GM18873 (cell line): ENCODE measurements around the gene OR6B2.
"Not testable (repeated sequence)": the region's sequence is repeated elsewhere in the genome, so short reads cannot be mapped to it uniquely, and the experiment has no call there.

ENCODE experiments used
- ATAC-seq: cut with Tn5 transposase; IDR thresholded peaks from one replicate; pipeline ENCODE4 v1.9.1; 2021; ENCODE audit warnings: mild to moderate bottlenecking, moderate library complexity, moderate number of reproducible peaks; ENCODE audit not compliant: unreplicated experiment, low FRiP score

Gene OR6B2

DNA sequence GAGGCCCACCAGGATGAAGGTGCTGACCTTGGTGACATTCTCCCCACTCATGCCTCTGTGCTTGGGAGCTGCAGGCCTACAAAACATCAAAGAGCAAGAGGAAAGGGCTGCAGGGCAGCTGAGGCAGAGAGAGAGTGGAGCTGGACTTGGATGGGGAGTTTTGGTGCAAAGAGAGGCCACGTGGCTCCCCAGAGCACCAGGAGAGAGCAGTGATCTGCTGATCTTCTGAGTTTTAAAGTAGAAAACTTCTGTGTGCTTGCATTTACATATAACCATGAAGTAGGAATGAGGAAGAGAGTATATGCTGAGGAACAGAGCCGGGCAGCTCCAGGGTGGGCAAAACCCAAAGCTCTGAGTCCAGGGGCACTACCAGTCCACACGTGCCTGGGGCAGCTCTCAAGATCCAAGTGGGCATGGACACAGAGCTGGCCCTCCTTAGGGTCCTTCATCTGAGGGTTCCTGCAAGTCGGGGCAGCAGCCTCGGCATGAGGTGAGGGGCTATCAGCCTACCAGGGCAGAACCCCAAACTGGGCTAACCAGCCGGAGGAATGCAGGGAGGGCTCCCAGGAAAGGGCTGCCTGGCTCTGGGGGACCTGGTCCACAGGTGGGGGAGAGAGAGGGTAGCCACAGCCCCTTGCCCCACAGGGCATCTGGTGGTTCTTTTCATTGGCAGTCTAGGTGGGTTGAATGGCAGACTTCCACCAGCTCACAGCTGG lies at the start of gene OR6B2:
Gene OR6B2, minus strand, starts transcription at position 51 of the 716 bp plus-strand sequence. Its CDS starts 0 bp downstream, at position 51.
- ATAC-seq: no peak

DNA sequence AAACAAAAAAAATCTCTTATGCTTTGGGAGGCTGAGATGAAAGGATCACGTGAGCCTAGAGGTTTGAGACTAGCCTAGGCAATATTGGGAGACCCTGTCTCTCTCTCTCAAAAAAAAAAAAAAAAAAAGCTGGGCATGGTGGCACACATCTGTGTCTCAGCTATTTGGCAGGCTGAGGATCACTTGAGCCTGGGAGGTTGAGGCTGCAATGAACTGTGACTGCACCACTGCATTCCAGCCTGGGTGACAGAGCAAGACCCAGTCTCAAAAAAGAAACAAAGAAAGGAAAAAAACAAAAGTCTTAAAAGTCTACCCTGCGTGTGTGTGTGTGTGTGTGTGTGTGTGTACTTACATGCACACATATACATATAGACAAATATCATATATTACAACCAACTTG lies 48.4 kb upstream of the OR6B2 start:
- ATAC-seq: no peak

DNA sequence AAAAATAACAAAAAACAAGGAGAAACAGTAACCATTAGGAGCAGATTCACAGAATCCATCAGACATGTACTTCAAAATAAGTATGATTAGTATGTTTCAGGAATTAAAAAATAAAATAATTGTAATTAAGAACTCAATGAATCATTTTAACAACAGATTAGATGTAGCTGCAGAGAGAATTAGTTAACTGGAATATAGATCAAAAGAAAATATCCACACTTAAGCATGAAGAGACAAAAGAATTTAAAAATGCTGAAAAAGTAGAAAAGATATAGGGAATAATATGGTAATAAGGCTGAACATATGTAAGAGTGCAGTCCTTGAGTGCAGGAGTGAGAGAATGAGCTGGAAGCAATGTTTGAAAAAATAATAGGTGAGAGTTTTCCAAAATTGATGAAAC lies 47.2 kb upstream of the OR6B2 start:
- no peak for ATAC-seq

DNA sequence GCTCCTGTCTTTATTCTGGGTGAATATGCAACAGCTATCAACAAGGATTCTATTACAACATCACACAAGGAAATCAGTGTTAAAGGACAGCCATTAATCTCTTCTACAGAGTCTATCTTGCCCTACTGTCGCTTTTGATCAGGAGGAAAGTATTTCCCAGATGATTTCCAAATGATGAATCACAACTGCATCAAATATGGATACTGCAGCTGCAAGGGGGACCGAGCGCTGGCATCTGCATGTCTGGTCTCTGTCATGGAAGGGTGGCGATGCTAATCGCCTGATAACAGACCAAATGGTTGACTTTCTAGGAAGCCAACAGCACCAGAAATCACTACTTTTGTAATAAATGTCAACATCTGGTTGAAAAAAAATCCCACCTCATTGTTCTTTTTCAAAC lies 44.3 kb upstream of the OR6B2 start:
- no peak for ATAC-seq

DNA sequence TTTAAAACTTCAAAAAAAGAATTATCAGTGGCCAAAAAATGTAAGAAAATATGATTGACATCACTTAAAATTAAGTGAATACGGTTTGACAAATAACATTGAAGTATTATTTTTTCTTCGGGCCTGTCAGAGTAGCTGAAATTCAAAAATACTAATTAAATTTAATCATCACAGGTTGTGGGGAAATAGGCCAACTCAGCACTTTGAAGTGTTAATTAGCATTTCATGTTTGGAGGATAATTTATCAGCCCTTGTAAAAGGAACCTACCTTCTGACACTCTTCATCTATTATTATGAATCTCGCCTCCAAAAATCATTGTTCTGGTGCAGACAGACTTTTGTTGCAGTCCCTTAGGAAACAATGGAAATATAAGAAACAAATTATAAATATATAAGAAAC lies 40.7 kb upstream of the OR6B2 start:
- ATAC-seq: no peak

DNA sequence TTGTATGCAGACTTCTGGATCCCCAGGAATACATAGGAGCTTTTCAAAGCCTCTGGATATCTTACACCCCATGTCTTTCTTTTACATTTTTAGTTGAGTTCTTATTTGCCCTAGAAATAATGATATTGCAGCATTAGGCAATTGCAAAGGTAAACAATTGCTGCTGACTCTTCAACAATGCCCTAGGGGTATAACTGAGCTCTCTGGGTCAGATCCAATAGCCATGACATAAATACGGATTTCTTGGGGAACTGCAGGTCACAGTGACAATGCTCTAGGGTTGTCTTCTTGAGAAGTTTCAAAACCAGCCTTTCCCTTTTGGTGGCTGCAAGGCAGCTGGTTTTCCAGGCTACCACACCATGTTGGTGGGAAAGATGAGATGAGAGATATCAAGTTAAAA lies 39.6 kb upstream of the OR6B2 start:
- ATAC-seq: no peak

DNA sequence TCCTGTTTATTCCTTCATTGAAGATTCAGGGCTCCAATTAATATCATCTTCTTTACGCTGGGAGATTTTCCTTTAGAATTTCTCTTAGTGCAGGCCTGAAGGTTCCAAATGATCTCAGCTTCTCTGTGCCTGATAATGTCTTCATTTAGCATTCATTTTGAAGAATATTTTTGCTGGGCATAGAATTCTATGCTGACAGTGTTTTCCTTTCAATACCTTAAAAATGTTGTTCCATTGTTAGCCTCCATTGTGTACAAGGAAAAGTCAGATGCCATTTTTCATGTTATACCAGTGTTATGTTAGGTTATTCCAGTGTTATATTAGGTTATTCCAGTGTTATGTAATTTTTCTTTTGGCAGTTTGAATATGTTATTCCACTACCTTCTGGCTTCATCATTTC lies 38.0 kb upstream of the OR6B2 start:
- no peak for ATAC-seq

DNA sequence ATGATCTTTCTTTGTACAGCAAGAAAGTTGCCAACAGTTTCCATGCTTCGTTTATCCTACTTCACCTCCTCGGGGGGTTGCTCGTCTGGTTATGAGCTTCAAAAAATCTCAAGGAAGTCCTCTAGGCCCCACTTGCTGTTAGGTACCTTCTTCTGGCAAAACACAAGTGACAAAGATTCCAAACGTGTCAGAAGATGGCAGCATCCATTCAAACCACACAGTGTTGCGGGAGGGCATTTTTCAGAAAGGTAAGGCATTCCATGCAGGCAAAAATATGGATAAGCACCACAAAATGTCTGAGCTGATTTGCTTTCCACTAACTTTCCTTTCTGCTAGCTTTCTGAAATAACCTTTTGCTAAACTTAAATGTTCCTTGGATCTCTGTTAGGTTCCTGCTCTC lies 36.3 kb upstream of the OR6B2 start:
- ATAC-seq: no peak

DNA sequence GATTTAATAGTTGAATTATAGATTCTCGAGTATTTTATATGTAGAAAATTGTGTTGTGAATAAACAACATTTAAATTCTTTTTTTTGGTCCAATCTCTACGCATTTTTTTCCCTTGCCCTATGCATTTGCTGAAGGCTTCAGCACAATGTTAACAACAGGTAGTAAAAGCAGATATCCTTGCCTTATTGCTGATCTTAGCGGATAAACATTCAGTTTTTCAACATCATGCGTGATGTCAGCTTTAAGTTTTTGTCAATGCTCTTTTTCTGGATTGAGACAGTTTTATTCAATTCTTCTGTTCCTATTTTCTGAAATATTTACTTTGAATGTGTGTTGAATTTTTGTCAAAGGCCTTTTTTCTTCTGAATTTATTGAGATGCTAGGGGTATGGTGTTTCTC lies 34.7 kb upstream of the OR6B2 start:
- ATAC-seq: no peak

DNA sequence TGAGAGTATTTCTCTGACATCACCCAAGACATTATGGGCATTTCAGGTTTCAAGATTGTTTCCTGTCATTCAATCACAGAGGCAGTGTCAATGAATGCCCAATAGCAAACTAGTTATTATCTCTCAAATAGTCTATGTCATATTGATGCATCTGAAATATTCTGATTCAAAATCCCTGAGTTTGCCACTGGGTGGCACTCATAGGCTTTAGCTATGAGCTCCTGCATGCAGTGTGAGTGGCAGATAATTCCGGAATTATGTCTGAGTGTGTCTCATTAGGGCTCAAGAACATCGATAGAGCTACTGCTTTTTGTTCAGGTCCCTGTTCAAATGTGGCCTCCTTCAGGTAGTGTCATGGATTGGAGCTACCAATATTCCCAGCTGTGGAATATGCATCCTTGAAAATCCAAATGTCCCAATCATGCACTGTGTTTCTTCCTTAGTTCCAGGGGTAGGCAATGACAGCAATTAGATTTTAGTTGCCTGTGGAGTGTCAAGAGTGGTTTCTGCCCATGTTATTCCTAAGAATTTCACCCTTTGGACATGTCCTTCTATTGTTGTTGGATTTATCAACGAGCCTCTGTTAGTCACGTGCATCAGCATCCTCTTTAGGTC lies 30.9 kb upstream of the OR6B2 start:
- ATAC-seq: no peak

DNA sequence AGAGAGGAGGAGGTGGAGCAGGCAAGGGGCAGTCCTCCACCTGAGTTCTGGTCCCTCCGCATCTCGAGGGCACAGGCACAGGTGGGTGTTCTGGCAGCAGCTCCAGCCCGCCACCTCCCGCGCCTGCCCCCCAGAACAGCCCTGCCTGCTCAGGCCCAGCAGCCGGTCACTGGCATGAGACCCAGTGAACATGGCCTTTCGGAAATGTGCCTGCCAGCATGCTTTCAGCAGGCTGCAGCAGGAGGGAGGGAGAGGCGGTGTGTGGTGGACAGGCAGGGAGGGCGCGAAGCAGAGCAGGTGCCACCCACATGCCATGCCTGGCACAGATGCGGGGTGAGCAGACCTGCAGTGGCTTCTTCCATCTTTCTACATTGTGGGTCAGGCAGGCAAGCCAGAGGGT lies 26.4 kb upstream of the OR6B2 start:
- no peak for ATAC-seq

DNA sequence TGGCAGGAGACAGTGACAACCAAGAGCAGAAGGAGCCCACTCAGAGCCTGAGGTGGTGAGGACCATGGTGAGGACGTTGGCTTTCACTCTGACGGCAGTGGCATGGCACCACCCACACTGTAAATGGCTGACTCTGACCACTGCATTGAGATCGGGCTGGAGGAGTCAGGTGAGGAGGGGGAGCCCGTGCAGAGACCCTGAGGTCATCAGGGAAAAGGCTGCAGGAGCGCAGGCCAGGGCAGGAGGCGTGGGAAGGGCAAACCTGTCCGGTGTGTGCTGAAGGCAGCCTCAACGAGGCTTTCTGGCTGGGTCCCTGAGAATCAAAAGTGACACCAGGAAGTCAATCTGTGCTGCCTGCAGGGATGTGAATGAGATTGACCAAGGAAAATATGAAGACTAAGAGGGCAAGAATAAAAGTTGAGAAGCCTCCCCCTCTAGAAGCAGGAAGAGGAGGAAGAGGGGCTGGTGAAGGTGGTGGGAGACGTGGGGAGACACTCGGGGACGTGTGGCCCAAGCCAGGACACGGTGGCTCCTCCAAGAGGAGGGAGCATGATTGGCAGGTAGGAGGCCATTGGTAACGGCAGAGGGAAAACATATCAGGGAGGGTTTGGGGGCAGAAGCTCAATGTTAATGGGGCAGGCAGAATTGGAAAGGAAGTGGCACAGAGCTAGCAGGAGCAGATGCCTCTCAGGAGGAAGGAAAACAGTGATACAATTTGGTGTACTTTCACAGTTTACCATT lies 25.1 kb upstream of the OR6B2 start:
- no peak for ATAC-seq

DNA sequence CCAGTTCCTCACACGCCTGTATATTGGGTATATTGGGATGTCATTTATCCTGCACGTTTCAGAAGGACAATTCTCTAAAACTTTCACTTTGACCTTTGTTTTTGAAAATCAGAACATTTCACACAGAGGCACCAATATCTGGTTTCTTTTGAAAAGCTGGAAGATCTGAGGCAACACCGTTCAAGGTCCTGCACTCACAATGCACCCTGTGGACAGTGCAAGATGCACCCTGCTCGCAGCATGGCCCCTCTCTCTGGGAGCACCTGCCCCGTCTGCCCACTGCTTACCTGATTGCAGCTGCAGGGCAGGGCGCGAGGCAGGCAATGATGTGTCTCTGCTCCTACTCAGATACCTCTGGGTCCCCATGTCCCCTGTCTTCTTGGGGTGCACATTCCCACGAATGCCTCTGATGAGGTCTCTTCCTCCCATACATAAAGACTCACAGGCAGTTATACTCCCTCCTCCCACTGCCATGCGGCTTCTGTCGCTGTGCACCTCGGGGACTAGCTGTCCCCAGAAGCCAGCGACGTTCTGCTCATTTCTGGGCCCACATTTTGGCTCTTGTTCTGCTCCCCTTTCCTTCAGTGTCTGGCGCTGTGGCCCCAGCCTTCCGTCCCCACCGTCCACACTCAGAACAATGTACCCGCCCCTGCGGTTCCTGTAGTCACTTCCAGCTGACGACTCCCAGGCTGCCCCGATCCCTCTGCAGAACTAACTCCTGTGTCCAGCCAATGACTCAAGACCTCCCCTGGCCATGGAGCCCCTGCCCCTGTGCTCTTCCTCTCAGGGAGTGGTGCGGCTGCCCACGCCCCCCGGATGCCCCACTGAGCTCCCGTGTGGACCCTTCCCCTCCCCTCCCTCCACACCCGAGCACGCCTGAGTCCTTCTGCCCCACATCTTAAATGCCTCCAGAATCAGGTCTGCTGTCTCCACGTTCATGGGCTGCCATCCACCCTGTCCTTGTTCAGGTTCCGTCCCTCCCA lies 23.2 kb upstream of the OR6B2 start, which contains the start of gene OR6B3:
Gene OR6B3, minus strand, starts transcription at position 349 of the 983 bp plus-strand sequence.
- ATAC-seq: no peak

DNA sequence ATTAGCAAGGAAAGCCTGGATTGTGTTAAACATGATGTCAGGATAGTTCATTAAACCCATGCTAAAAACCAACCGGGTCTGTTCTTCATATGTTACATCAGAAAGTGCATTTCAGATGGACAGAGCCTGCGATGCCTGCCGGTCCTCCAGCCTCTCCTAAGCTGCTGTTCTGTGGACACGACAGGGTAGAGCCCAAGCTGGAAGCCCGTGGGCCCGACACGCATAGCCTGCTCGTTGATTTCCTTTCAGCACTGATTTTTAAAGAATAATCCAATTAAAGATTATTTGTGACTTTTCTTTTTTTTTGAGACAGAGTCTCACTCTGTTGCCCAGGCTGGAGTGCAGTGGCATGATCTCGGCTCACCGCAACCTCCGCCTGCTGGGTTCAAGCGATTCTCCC lies 22.3 kb upstream of the OR6B2 start:
- ATAC-seq: no peak

DNA sequence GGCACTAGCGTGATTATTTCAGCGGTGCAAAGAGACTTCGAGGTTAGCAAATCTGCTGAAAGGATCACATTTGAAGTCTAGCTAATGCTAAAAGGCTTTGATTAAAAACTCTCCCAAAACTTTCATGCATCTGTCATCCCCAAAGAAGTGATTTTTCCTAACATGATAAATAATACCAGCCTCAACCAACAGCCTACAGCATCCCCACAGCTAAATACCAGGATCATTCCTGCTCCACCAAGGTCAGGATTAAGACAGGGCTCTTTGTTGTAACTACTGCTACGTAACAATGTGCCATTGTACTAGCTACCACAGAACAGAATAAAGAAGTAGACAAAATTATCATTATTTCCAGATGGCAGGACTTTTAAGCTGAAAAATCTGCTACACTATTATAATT lies 21.5 kb upstream of the OR6B2 start:
- no peak for ATAC-seq

DNA sequence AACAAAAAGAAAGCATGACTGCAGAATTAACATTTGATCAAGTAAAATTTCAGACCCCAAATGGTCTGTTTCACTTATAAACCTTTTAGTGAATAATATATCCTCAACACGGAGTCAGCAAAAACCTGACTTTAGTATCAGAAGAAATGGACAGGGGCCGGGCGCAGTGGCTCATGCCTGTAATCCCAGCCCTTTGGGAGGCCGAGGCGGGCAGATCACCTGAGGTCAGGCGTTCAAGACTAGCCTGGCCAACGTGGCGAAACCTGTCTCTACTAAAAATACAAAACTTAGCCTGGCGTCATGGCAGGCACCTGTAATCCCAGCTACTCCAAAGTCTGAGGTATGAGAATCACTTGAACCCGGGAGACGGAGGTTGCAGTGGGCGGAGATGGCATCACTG lies 20.0 kb upstream of the OR6B2 start:
- no peak for ATAC-seq

DNA sequence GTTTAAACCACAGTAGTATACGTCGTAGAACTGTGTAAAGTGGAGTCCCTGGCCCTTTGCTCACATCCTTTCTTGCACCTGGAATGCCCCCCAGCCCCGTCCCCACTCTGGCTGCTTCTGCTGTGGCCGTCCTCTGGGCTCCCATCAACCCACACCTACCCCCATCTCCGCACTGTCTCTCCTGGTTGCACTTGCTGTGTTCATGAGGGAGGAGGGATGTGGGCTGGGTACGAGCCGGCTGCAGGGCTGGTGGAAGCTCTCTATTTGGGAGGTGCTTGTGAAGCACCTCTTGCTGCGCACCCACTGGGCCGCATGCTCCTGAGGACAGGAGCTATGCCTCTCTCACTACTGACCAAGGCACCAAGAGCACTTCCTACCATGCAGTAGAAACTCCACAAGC lies 18.0 kb upstream of the OR6B2 start:
- ATAC-seq: no peak

DNA sequence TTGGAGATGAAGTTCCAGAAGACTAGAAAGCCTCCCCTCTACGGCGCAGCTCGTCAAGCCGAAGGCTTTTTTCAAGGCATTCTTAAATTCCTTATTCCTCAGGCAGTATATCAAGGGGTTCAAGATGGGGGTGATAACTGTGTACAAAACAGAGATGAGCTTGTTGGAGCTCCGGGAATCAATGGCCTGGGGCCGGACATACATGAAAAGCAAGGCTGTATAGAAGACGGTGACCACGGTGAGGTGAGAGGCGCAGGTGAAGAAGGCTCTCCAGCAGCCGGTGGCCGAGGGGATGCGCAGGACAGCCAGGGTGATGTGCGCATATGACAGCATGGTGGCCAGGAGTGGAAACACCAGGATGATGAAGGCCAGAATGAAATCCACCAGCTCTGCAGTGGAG lies 14.9 kb upstream of the OR6B2 start:
- ATAC-seq: no peak

DNA sequence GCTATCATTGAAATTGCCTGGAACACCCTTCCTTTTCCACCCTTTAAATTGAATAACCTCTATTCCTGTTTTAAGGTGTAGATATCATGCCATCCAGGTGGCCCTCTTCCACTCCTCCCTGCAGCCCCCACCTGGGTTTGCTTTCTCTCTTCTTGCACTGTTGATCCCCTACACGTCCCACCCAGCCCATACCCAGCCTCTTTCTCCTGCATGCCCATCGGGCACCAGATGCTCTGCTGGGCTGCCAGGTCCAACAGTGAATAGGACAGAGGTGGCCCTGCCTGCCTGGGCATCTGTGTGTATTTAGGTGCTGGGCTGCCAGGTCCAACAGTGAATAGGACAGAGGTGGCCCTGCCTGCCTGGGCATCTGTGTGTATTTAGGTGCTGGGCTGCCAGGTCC lies 13.9 kb upstream of the OR6B2 start:
- not testable (repeated sequence) for ATAC-seq

DNA sequence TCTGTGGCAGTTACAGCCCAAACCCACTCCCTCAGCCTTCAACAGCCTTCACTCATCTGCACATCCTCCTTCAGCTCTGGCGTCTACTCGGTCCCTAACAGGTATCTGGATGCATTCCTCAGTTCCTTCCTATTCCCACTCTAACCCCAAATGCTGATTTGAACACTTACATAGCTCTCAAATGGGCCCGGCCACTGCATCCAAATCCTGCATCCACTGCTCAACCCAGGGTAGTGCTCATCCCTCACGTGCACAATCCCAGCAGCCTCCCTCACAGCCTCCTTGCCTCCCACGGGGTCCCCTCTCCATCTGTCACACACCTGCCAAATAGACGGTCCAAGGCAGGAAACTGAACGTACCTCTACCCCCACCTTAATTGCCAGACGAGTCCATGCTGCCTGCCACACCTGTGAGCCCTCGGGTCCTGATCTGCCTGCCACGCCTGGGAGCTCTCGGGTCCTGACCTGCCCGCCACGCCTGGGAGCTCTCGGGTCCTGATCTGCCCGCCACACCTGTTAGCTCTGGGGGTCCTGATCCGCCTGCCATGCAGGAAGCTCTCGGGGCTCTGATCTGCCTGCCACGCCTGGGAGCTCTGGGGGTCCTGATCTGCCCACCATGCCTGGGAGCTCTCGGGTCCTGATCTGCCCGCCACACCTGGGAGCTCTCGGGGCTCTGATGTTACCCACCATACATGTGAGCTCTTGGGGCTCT lies 13.2 kb upstream of the OR6B2 start:
- ATAC-seq: no peak
